Parathyroid adenoma (tissue), 2 donors: ENCODE results near the gene MAN2B2.

Experiments
- H2AFZ ChIP-seq: fragments of 300-600 bp; sonication (generic); one replicate; pipeline ENCODE4 v1.7.0; 2017; ENCODE audit warnings: antibody characterized with exemption, mild to moderate bottlenecking
- H3K27ac ChIP-seq: fragments of 300-600 bp; sonication (generic); one replicate; pipeline ENCODE4 v1.7.0; 2017
- H3K27me3 ChIP-seq: fragments of 300-600 bp; sonication (generic); one replicate; pipeline ENCODE4 v1.7.0; 2017; ENCODE audit warnings: low read length; ENCODE audit not compliant: control insufficient read depth, insufficient read depth
- H3K36me3 ChIP-seq: fragments of 300-600 bp; sonication (generic); one replicate; pipeline ENCODE4 v1.7.0; 2017; ENCODE audit warnings: low read length; ENCODE audit not compliant: control insufficient read depth, insufficient read depth
- H3K4me1 ChIP-seq: fragments of 300-600 bp; sonication (generic); one replicate; pipeline ENCODE4 v1.7.0; 2017; ENCODE audit warnings: control low read depth
- H3K4me2 ChIP-seq: fragments of 300-600 bp; sonication (generic); one replicate; pipeline ENCODE4 v1.7.0; 2017; ENCODE audit warnings: low read length
- H3K4me3 ChIP-seq: fragments of 300-600 bp; sonication (generic); one replicate; pipeline ENCODE4 v1.7.0; 2017; ENCODE audit warnings: low read depth, low read length
- H3K79me2 ChIP-seq: fragments of 300-600 bp; sonication (generic); one replicate; pipeline ENCODE4 v1.7.0; 2017; ENCODE audit warnings: control low read depth
- H3K9ac ChIP-seq: fragments of 300-600 bp; sonication (generic); one replicate; pipeline ENCODE4 v1.7.0; 2017; ENCODE audit warnings: mild to moderate bottlenecking
- H3K9me3 ChIP-seq: fragments of 300-600 bp; sonication (generic); one replicate; pipeline ENCODE4 v1.7.0; 2017; ENCODE audit warnings: low read length; ENCODE audit not compliant: control insufficient read depth
- CTCF ChIP-seq: fragments of 300-600 bp; sonication (generic); IDR thresholded peaks from one replicate; pipeline ENCODE4 v1.7.0; 2017; ENCODE audit warnings: antibody characterized with exemption, mild to moderate bottlenecking
- donor health status: primary hyperparathyroidism.

MAN2B2 gene

GRCh38 chr4:6580353-6580752 lies 5.4 kb downstream of the MAN2B2 start:
- H3K4me1 ChIP-seq: peaks cover 2% of the 10 kb centered on the region

GRCh38 chr4:6581566-6582121 lies 6.7 kb downstream of the MAN2B2 start:
- H3K36me3 ChIP-seq: no peaks in the 10 kb centered on the region
- H3K9me3 ChIP-seq: no peaks in the 10 kb centered on the region
- no peak overlapping the region for H3K4me3 ChIP-seq
- H3K79me2 ChIP-seq: no peaks in the 10 kb centered on the region
- TF ChIP-seq CTCF: no peak
- no peak overlapping the region for H3K4me2 ChIP-seq
- H3K27ac ChIP-seq: no peak overlapping the region
- H2AFZ ChIP-seq: no peak overlapping the region
- H3K27me3 ChIP-seq: no peaks in the 10 kb centered on the region
- no peak overlapping the region for H3K9ac ChIP-seq
- H3K4me1 ChIP-seq: no peaks in the 10 kb centered on the region

More at GRCh38 chr4:6580353-6580752, 5.4 kb downstream of the MAN2B2 start:
- Histone ChIP-seq H3K79me2 (no peaks in the 10 kb centered on the region), H3K27ac (no peak overlapping the region), H3K4me2 (no peak overlapping the region), H3K9ac (no peak overlapping the region), H3K27me3 (no peaks in the 10 kb centered on the region), H2AFZ (no peak overlapping the region), H3K4me3 (no peak overlapping the region), H3K36me3 (no peaks in the 10 kb centered on the region), H3K9me3 (no peaks in the 10 kb centered on the region)
- TF ChIP-seq CTCF: no peak

- no peak overlapping the region for H2AFZ ChIP-seq
- no peak overlapping the region for H3K4me2 ChIP-seq
- H3K9me3 ChIP-seq: no peaks in the 10 kb centered on the region
- H3K27me3 ChIP-seq: no peaks in the 10 kb centered on the region
- H3K36me3 ChIP-seq: no peaks in the 10 kb centered on the region
- H3K4me1 ChIP-seq: no peaks in the 10 kb centered on the region
- H3K4me3 ChIP-seq: no peak overlapping the region
- no peak overlapping the region for H3K9ac ChIP-seq
- H3K79me2 ChIP-seq: no peaks in the 10 kb centered on the region
- no peak overlapping the region for H3K27ac ChIP-seq
- TF ChIP-seq CTCF: no peak
These were observed 8.0 kb downstream of the MAN2B2 start for GRCh38 chr4:6582889-6583490.

GRCh38 chr4:6584865-6585264 lies 9.9 kb downstream of the MAN2B2 start:
- H3K4me2 ChIP-seq: no peak overlapping the region
- H3K9me3 ChIP-seq: no peaks in the 10 kb centered on the region
- H3K27me3 ChIP-seq: no peaks in the 10 kb centered on the region
- H3K36me3 ChIP-seq: no peaks in the 10 kb centered on the region
- no peak for TF ChIP-seq CTCF
- no peak overlapping the region for H3K4me3 ChIP-seq
- no peak overlapping the region for H3K27ac ChIP-seq
- no peak overlapping the region for H2AFZ ChIP-seq
- no peaks in the 10 kb centered on the region for H3K79me2 ChIP-seq
- no peaks in the 10 kb centered on the region for H3K4me1 ChIP-seq
- H3K9ac ChIP-seq: no peak overlapping the region
